GM11168 (cell line): Measurements from ENCODE around the gene OPA3.

Source experiments
- in situ Hi-C: fragments of 300-500 bp; cut with MboI; formaldehyde crosslinking; loops from one replicate; pipeline ENCODE4 v1.12.0; 2022; ENCODE audit warnings: low sequenced_read_pairs; ENCODE audit not compliant: unreplicated experiment

OPA3 gene

GRCh38 chr19:45599286-45599685 lies 14.7 kb upstream of the OPA3 start:
- in situ Hi-C loops = no loop called here

DNA sequence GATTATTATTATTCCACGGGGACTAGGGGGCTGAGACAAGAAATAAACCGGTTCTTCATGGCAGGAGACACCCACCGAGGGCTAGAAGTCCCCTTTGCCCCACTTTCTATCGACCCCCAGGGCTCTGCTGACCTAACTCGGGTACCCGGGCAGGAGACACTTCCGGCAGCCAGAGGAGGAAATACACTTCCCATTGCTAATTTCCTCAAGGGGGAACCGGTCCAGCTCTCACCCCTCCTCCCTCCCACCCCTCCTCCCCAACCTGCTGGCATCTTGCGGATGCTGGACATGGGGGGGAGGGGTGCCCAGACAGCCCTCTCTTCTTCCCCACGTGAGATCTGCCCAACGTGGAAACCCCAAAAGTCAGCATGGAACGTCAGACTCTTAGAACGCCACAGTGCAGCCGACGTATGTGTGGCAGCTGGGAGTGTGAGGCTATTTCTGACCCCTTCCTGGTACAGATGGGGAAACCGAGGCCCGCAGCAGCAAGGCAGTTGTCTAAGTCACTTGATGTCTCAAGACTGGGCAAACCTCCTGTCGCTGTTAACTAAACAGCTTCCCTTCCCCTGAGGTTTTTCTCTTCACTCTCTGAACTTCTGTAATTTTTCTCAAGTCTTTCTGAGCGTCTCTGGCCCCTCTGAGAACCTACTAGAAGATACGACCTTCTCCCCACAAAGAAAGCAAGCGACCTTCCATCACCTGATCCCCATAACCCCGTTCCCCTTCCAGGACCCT lies 13.8 kb upstream of the OPA3 start:
- in situ Hi-C loops = no loop called here

DNA sequence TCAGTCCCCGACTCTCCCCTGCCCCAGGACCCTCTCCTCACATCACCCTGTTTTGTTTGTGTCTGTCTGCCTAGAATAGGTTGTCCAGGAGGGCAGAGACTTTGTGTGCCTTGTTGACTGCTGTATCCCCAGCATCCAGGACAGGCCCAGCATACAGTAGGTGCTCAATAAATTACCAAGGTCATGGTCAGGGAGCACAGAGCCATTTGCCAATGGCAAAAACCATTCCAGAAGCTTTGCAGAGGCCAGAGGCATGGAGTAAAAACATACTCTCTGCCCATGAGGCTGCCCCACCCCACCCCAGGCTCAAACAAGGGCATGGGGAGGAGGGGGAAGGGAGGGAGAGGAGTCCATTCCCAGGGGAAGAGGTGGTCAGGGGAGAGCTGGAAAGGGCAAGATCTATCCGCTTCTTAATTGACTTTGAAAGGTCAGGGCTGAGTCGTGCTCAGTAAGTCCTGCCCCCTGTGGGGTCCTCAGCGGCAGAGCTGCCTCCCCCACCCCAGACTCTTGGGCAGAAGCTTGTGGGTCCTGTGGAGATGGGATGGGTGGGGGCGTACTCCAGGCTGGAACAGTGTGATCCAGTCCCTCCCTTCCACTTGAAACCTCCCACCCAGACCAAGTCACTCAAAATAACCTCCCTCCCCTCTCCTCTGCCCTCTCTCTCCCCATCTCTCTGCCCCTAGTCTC lies 13.0 kb upstream of the OPA3 start:
- in situ Hi-C loops = no loop called here

- in situ Hi-C loops = no loop called here
These were observed 11.2 kb upstream of the OPA3 start for GRCh38 chr19:45595814-45596213.

DNA sequence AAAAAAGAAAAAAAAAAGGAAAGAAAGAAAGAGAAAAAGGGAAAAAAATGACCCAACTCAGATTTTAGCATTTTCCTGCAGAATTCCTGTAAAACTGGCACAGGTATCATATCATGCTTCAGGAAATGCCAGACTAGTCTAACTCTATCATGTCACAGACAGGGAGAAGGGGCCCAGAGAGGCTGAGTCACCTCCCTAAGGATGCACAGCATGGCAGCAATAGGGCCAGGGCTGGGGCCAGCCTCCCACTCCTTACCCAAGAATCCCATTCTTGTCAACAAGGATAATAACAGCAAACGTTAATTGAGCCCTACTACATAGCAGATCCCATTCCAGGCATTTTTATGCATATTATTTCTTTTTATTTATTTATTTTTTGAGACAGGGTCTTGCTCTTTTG lies 8.9 kb upstream of the OPA3 start:
- in situ Hi-C loops = no loop called here

GRCh38 chr19:45592366-45592765 lies 7.8 kb upstream of the OPA3 start:
- in situ Hi-C loops = no loop called here

DNA sequence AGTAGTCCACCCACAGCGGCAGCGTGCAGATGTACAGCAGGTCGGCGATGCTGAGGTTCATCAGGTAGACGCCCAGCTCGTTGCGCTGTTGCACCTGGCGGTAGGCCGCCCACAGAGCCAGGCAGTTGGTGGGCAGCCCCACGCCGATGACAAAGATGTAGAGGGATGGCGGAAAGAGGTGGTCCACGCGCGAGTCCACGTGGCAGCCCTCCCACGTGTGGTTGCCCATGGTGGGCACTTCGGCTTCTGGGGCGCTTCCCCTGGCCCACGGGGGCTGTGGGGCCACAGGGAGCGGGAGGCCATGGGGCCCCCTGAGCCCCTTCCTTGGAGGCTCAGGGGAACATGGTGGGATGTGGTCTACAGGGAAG lies 7.0 kb upstream of the OPA3 start:
- in situ Hi-C loops = no loop called here

- in situ Hi-C loops = no loop called here
These were observed 6.5 kb upstream of the OPA3 start for GRCh38 chr19:45591004-45591637.

GRCh38 chr19:45590300-45591003 lies 5.8 kb upstream of the OPA3 start:
- in situ Hi-C loops = no loop called here

GRCh38 chr19:45589768-45590167 lies 5.2 kb upstream of the OPA3 start:
- in situ Hi-C loops = no loop called here

DNA sequence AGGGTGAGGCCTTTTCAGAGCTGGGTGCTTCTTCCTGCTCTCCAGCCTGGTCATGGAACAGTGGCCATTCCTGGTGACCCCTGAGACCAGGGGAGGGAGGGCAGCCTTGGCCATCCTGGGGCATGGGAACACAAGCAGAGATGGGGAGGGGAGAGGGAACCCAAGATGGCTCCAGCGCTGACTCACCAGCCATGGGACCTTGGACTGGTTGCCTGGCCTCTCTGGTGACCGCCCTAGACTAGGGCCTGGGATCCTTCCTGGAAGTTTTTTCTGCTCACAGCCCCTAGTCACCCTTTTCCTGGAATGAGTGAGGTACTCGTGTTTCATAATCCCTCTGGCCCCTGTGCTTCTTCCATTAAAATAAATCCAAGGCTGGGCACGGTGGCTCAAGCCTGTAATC lies 3.3 kb upstream of the OPA3 start:
- in situ Hi-C loops = no loop called here

DNA sequence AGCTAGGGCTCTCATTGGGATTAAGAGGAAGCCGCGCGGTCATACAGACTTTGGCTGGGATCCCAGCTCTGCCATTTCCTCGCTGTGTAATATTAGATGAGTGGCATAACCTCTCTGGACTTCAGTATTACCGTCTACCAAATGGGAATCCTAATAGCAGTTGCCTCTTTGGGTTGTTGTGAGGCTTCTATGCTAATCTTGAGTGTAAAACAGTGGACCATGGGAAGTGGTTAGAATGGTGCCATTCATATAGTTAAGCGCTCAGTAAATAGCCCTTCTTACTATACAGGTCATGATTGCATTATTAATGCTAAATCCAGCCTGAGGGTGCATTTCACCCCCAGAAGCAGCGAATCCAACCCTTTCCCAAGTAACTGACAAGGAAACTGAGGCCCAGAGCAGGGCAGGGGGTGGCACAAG lies 566 bp upstream of the OPA3 start:
- in situ Hi-C loops = no loop called here

DNA sequence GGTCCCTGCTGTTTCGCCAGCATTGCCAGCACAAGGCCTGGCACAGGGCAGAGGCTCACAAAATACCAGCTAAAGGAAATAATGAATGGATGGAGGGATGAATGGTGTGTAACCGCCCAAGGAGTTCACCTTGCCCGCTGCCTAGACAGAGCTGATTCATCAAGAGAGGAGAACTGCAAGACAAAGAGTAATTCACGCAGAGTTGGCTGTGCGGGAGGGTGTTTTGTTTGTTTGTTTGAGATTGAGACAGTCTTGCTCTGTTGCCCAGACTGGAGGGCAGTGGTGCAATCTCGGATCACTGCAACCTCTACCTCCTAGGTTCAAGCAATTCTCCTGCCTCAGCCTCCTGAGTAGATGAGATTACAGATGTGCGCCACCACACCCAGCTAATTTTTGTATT lies 3.0 kb downstream of the OPA3 start:
- in situ Hi-C loops = no loop called here

GRCh38 chr19:45578861-45579260 lies 5.7 kb downstream of the OPA3 start:
- in situ Hi-C loops = no loop called here

GRCh38 chr19:45577111-45577905 lies 7.3 kb downstream of the OPA3 start:
- in situ Hi-C loops = no loop called here

DNA sequence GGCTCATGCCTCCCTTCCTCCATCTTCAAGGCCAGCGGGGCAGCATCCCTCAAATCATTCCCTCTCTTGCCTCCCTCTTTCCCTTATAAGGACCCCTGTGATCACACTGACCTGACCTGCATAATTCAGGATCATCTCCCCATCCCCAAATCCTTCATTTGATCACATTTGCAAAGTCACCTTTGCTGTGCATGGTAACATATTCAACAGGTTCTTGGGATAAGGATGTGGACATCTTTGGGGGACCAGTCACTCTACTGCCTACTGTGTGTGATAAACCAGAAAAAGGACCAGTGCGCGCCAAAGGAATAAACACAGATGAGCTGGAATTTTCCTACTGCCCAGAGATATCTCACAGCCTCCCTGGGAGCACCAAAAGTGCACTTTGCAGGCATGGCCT lies 7.9 kb downstream of the OPA3 start:
- in situ Hi-C loops = no loop called here

DNA sequence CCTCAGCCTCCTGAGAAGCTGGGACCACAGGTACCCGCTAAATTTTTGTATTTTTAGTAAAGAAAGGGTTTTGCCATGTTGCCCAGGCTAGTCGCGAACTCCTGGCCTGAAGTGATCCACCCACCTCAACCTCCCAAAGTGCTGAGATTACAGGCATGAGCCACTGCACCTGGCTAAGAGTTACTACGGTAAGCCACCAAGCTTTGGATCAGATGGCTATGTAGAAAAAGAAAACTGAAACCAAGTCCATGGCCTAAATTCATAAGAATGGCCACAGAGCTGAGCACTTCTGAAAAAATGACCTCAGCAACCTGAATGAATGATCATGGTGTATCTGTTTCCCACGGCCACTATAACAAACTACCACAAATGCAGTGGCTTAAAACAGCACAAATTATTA lies 9.4 kb downstream of the OPA3 start:
- in situ Hi-C loops = no loop called here

- in situ Hi-C loops = no loop called here
These were observed 10.1 kb downstream of the OPA3 start for GRCh38 chr19:45574526-45574925.

GRCh38 chr19:45571457-45572220 lies 13.0 kb downstream of the OPA3 start:
- in situ Hi-C loops = no loop called here
